DMS 273 (cell line): ENCODE results near the gene IL3.
"Not testable (repeated sequence)": the region's sequence is repeated elsewhere in the genome, so short reads cannot be mapped to it uniquely, and the experiment has no call there.

Experiments used
- DNase-seq: peaks from one replicate; lab custom pipeline; 2025; ENCODE audit not compliant: unreplicated experiment; lab: John Stamatoyannopoulos, UW

Gene IL3

GRCh38 chr5:132093271-132093670 lies 32.8 kb downstream of the IL3 start:
- DNase-seq, result peak; percentile 81

- no peak for DNase-seq
Observed at GRCh38 chr5:132094393-132095076, 34.1 kb downstream of the IL3 start.

- no peak for DNase-seq
Observed at GRCh38 chr5:132095077-132095410, 34.6 kb downstream of the IL3 start.

- no peak for DNase-seq
Observed at GRCh38 chr5:132095424-132095972, 35.0 kb downstream of the IL3 start.

- DNase-seq, result no peak
Observed at GRCh38 chr5:132096904-132097303, 36.4 kb downstream of the IL3 start.

GRCh38 chr5:132098151-132098594 lies 37.7 kb downstream of the IL3 start:
- DNase-seq, result no peak

- no peak for DNase-seq
Observed at GRCh38 chr5:132098621-132099020, 38.2 kb downstream of the IL3 start.

- DNase-seq, result no peak
Observed at GRCh38 chr5:132099076-132099748, 38.8 kb downstream of the IL3 start.

- DNase-seq, result no peak
Observed at GRCh38 chr5:132099905-132100304, 39.5 kb downstream of the IL3 start.

GRCh38 chr5:132100672-132101261 lies 40.3 kb downstream of the IL3 start:
- no peak for DNase-seq

- DNase-seq, result no peak
Observed at GRCh38 chr5:132101385-132101880, 41.0 kb downstream of the IL3 start.

GRCh38 chr5:132102101-132102701 lies 41.7 kb downstream of the IL3 start:
- no peak for DNase-seq

- DNase-seq, result no peak
Observed at GRCh38 chr5:132102944-132103331, 42.5 kb downstream of the IL3 start.

- peak; percentile 56 for DNase-seq
Observed at GRCh38 chr5:132103332-132103951, 43.0 kb downstream of the IL3 start.

- DNase-seq, result peak; percentile 22
Observed at GRCh38 chr5:132103969-132104391, 43.5 kb downstream of the IL3 start.

GRCh38 chr5:132104556-132104955 lies 44.1 kb downstream of the IL3 start:
- DNase-seq, result no peak

- DNase-seq, result no peak
Observed at GRCh38 chr5:132105688-132106087, 45.2 kb downstream of the IL3 start.

- DNase-seq, result not testable (repeated sequence)
Observed at GRCh38 chr5:132108495-132108894, 48.0 kb downstream of the IL3 start.

GRCh38 chr5:132108957-132109356 lies 48.5 kb downstream of the IL3 start:
- not testable (repeated sequence) for DNase-seq

GRCh38 chr5:132109494-132110053 lies 49.1 kb downstream of the IL3 start:
- no peak for DNase-seq

- no peak for DNase-seq
Observed at GRCh38 chr5:132110195-132110594, 49.7 kb downstream of the IL3 start.
